H1 (cell line): ENCODE measurements around the gene KCTD2. TPM values are rescaled to one million over a fixed set of nuclear protein-coding genes. Genes with fewer than 3 reads are reported as not detected.
A peak's percentile ranks its signal among the peaks of the same experiment; 100 is the strongest.

ENCODE experiments used
- BACH1 ChIP-seq: IDR thresholded peaks from 2 replicates; pipeline ENCODE4 v1.6.1; 2012; ENCODE audit warnings: low read length, improper control_type of control experiment
- BRCA1 ChIP-seq: IDR thresholded peaks from 2 replicates; pipeline ENCODE4 v1.6.1; 2012; ENCODE audit warnings: low read depth, low read length, improper control_type of control experiment
- CHD2 ChIP-seq: IDR thresholded peaks from 2 replicates; pipeline ENCODE4 v1.6.1; 2012; ENCODE audit warnings: low read length, improper control_type of control experiment
- CTBP2 ChIP-seq: IDR thresholded peaks from 2 replicates; pipeline ENCODE4 v1.7.0; 2011; ENCODE audit warnings: borderline replicate concordance, mild to moderate bottlenecking, moderate library complexity, mixed read lengths, low read length; ENCODE audit not compliant: insufficient read depth, insufficient read length
- EZH2 ChIP-seq: fragments of 200-600 bp; sonication (generic); IDR thresholded peaks from 2 replicates; pipeline ENCODE4 v1.7.1; 2012; ENCODE audit warnings: low read depth, mild to moderate bottlenecking, moderate library complexity, low read length, inconsistent platforms; ENCODE audit not compliant: severe bottlenecking
- FOSL1 ChIP-seq: IDR thresholded peaks from 2 replicates; pipeline ENCODE4 v1.6.1; 2011; ENCODE audit warnings: mild to moderate bottlenecking, low read depth, low read length, moderate library complexity; ENCODE audit not compliant: insufficient read depth
- GTF2F1 ChIP-seq: IDR thresholded peaks from 2 replicates; pipeline ENCODE4 v1.6.1; 2012; ENCODE audit warnings: low read depth, low read length, improper control_type of control experiment, borderline replicate concordance
- HDAC2 ChIP-seq, 2 experiments: fragments of 300-600 bp in 1 of 2; sonication (generic) in 1 of 2; IDR thresholded peaks; 2 replicates each; pipeline ENCODE4 v1.6.1; 2011 to 2012; ENCODE audit warnings: low read depth in 2 of 2, low read length in 2 of 2, mild to moderate bottlenecking in 2 of 2, moderate library complexity in 2 of 2, borderline replicate concordance in 1 of 2, inconsistent platforms in 1 of 2
- JUN ChIP-seq: IDR thresholded peaks from 2 replicates; pipeline ENCODE4 v1.6.1; 2011; ENCODE audit warnings: low read depth, mild to moderate bottlenecking, improper control_type of control experiment, low read length
- KDM1A ChIP-seq: fragments of 200-600, 300-600 bp; sonication (generic); IDR thresholded peaks from 2 replicates; pipeline ENCODE4 v1.7.1; 2016; ENCODE audit warnings: mild to moderate bottlenecking, low read length, borderline replicate concordance
- KDM5A ChIP-seq: fragments of 200-600 bp; IDR thresholded peaks from 2 replicates; pipeline ENCODE4 v1.7.1; 2012; ENCODE audit warnings: mild to moderate bottlenecking, low read length, inconsistent platforms, mixed read lengths
- RAD21 ChIP-seq, 2 experiments: IDR thresholded peaks in 1 of 2; conservative IDR thresholded peaks in 1 of 2; 2 replicates each; pipeline ENCODE4 v1.6.1; 2011; ENCODE audit warnings: low read depth in 2 of 2, low read length in 2 of 2, improper control_type of control experiment in 1 of 2, inconsistent platforms in 1 of 2, mild to moderate bottlenecking in 1 of 2, moderate library complexity in 1 of 2
- SUZ12 ChIP-seq: fragments of 200-600 bp; sonication (generic); IDR thresholded peaks from 2 replicates; pipeline ENCODE4 v1.6.1; 2012; ENCODE audit warnings: mild to moderate bottlenecking, inconsistent platforms, low read length, moderate library complexity, mixed read lengths
- TAF7 ChIP-seq: optimal IDR thresholded peaks from 2 replicates; pipeline ENCODE3; 2011; ENCODE audit warnings: low read depth, mild to moderate bottlenecking, inconsistent platforms, low read length, moderate library complexity, borderline replicate concordance
- TBP ChIP-seq: IDR thresholded peaks from 2 replicates; pipeline ENCODE4 v1.6.1; 2011; ENCODE audit warnings: low read depth, low read length, improper control_type of control experiment
- ZNF274 ChIP-seq: IDR thresholded peaks from 2 replicates; pipeline ENCODE4 v1.7.0; 2012; ENCODE audit warnings: low read length, borderline replicate concordance; ENCODE audit errors: extremely low read depth
- polyA plus RNA-seq, 7 experiments: library from polyadenylated mRNA; depleted of rRNA in 3 of 7; stranded (reverse) in 5 of 7; unstranded in 2 of 7; fragments of >200 nt in 5 of 7; fragments of 200-250 nt in 2 of 7; gene quantifications; 1 replicate in 5 of 7; 2 replicates in 1 of 7; 4 replicates in 1 of 7; pipeline versions ENCODE4 v1.2.1 to v1.2.3, GENCODE V29; 2011 to 2013; ENCODE audit warnings: missing spikeins in 2 of 7, mixed read lengths in 2 of 7
- total RNA-seq: library from RNA; stranded (reverse); fragmentation: NEBNext Ultra II Directional; extraction: Animal tissue kit (Norgen Biotek cat#: 25700); gene quantifications from 2 replicates; pipeline ENCODE4 v1.2.1, GENCODE V29; 2021
- TF ChIP-seq, protein P1 (sequence below), 3 experiments: IDR thresholded peaks; 1 replicate in 2 of 3; 2 replicates in 1 of 3; pipeline versions ENCODE4 v1.5.1 to v1.6.1; 2011; ENCODE audit warnings: low read length in 3 of 3, mild to moderate bottlenecking in 3 of 3, inconsistent platforms in 2 of 3, low read depth in 1 of 3, moderate library complexity in 1 of 3; ENCODE audit not compliant: insufficient read depth in 1 of 3; ENCODE audit errors: control extremely low read depth in 1 of 3
- TF ChIP-seq, protein P2 (sequence below): IDR thresholded peaks from 2 replicates; pipeline ENCODE4 v1.6.1; 2011; ENCODE audit warnings: low read depth, mild to moderate bottlenecking, low read length; ENCODE audit not compliant: insufficient read depth
- TF ChIP-seq, protein P3 (sequence below): IDR thresholded peaks from 2 replicates; pipeline ENCODE4 v1.6.1; 2012; ENCODE audit warnings: inconsistent platforms

The KCTD2 gene
- total and polyA plus RNA-seq, 2 of the 8 experiments (the other 6 are each of a cell fraction or from before 2014, with no cell fraction given) = 33.7 to 36.8 TPM

DNA sequence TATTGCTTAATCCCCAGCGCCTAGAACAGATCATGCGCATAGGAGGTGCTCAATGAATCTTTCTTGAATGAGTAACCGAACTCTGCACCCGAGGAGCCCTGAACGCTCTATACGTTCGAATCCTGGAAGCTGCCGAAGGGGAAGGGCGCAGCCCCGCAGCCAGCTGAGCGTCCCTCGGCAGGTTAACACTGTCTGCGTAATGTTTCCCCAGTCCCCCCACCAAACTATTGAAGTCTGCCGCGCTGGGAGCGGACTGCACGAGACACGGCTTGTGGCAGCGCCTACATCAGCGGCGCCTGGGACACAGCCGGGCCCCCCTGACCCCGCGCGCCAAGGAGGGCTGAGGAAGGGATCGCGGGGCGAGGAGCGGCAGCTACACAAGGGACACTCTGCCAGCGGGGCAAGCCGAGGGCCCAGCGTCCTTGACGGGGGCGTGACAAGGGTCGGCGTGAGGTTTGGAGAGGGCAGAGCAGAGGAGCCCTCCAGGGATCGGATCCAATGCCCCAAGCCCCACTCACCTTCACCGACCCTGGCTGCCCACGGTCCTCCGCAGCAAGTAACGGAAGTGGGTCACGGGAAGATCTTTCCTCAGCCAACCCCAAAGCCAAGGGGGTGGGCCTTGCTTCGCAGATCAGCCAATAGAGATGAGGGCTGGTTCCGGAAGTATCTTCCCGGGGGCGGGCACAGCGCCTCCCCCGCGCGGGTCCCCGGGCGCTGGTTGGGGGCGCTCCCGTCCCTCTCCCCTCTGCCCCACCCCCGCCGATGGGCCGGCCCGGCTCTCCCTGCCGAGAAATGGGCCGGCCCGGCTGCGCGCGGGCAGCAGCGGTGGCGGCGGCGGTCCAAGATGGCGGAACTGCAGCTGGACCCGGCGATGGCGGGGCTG is at the start of gene KCTD2, which contains the start of gene ATP5PD (continued):
- TF ChIP-seq JUN (no peak), TBP (peak; percentile 68), GTF2F1 (no peak), CTBP2 (no peak), EZH2 (no peak), BRCA1 (no peak; the same call in 1 of the 2 replicates), KDM5A (peak; percentile 41; the same call in 1 of the 2 replicates), SUZ12 (no peak), TAF7 (peak; percentile 26), CHD2 (peak; percentile 82), KDM1A (no peak), ZNF274 (no peak), FOSL1 (no peak), HDAC2 (IDR thresholded peaks at IDR 0.05; ENCODE audit: borderline replicate concordance in 1 of 2, low read depth in 2 of 2, low read length in 2 of 2) (peak in 1 of 2 experiments; percentile 45; a peak in 1 of 4 replicates), BACH1 (peak; percentile 34), RAD21 (IDR thresholded peaks at IDR 0.05 in 1 of 2, conservative IDR thresholded peaks at IDR 0.05 in 1 of 2; ENCODE audit: low read depth in 2 of 2, low read length in 2 of 2) (no peak)
- TF ChIP-seq, protein P1, sequence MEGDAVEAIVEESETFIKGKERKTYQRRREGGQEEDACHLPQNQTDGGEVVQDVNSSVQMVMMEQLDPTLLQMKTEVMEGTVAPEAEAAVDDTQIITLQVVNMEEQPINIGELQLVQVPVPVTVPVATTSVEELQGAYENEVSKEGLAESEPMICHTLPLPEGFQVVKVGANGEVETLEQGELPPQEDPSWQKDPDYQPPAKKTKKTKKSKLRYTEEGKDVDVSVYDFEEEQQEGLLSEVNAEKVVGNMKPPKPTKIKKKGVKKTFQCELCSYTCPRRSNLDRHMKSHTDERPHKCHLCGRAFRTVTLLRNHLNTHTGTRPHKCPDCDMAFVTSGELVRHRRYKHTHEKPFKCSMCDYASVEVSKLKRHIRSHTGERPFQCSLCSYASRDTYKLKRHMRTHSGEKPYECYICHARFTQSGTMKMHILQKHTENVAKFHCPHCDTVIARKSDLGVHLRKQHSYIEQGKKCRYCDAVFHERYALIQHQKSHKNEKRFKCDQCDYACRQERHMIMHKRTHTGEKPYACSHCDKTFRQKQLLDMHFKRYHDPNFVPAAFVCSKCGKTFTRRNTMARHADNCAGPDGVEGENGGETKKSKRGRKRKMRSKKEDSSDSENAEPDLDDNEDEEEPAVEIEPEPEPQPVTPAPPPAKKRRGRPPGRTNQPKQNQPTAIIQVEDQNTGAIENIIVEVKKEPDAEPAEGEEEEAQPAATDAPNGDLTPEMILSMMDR (IDR thresholded peaks at IDR 0.05; ENCODE audit: control extremely low read depth in 1 of 3, insufficient read depth in 1 of 3, low read depth in 1 of 3, low read length in 3 of 3) = no peak
- TF ChIP-seq, protein P2, sequence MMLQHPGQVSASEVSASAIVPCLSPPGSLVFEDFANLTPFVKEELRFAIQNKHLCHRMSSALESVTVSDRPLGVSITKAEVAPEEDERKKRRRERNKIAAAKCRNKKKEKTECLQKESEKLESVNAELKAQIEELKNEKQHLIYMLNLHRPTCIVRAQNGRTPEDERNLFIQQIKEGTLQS = no peak
- TF ChIP-seq, protein P3, sequence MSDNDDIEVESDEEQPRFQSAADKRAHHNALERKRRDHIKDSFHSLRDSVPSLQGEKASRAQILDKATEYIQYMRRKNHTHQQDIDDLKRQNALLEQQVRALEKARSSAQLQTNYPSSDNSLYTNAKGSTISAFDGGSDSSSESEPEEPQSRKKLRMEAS = no peak
